Measurements from ENCODE around the gene MST1.
A peak's percentile ranks its signal among the peaks of the same experiment; 100 is the strongest.

DNA sequence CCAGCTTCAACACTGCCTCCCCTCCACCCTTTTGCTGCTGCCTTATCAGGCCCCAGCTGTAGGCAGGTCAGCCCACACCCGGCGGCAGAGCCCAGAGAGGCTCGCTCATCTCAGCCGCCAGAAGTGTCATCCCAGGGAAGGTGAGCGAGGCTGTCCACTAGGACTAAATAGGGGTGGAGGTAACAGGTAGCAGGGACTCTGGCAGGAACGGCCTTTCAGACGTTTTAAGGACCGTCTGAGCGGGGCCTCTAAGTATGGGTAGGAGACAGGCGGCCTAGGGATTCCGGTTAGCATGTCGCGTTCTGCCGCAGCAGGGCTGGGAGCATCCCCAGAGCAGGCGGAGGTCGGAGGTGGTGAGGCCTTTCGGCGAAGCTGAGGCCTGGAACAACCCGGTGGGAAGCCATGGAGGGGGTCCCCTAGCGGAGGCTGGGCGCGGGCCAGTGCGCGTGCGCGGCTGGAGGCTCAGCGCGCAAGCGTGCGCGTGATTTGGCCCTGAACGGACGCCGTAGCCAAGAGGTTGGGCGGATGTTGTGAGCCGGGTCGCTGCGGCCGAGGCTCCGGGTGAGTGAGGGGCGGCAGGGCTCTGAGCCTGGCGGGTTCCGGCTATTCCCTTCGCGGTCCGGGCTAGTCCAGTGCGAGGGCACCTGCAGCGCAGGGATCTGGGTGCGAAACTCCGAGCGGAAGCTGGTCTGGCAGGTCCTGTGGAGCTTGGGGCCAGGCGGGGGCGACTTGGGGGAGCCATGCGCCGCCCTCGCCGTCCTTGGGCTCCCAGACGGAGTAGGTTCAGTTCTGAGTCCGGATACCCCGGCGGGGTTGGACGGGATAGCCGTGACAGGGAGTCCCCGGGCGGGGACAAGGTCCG, at the start of gene MST1, which contains the start of gene RNF123:
- TF ChIP-seq POLR2A (IDR thresholded peaks at IDR 0.05) (no peak), POLR2AphosphoS5 (IDR thresholded peaks at IDR 0.05) (peak in 1 of 3 donors; percentile 77)
- TF ChIP-seq, protein P1, sequence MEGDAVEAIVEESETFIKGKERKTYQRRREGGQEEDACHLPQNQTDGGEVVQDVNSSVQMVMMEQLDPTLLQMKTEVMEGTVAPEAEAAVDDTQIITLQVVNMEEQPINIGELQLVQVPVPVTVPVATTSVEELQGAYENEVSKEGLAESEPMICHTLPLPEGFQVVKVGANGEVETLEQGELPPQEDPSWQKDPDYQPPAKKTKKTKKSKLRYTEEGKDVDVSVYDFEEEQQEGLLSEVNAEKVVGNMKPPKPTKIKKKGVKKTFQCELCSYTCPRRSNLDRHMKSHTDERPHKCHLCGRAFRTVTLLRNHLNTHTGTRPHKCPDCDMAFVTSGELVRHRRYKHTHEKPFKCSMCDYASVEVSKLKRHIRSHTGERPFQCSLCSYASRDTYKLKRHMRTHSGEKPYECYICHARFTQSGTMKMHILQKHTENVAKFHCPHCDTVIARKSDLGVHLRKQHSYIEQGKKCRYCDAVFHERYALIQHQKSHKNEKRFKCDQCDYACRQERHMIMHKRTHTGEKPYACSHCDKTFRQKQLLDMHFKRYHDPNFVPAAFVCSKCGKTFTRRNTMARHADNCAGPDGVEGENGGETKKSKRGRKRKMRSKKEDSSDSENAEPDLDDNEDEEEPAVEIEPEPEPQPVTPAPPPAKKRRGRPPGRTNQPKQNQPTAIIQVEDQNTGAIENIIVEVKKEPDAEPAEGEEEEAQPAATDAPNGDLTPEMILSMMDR (IDR thresholded peaks at IDR 0.05): peak in 1 of 2 donors; percentile 29

Measured in suprapubic skin (tissue), 4 donors.